ENCODE data around the gene SMAD6. TPM values are rescaled to one million over a fixed set of nuclear protein-coding genes. Genes with fewer than 3 reads are reported as not detected.

Gene SMAD6
- total and polyA plus RNA-seq, 2 experiments from 2014 or later = 1.6 to 15.7 TPM

- TF ChIP-seq ZNF462 (CRISPR knock-in tag; IDR thresholded peaks at IDR 0.05) (no peak), ETS1 (IDR thresholded peaks at IDR 0.05) (no peak), NANOG (IDR thresholded peaks at IDR 0.05; ENCODE audit: borderline replicate concordance) (no peak)
These were observed 33.2 kb downstream of the SMAD6 start (continued) for GRCh38 chr15:66734961-66735908.

GRCh38 chr15:66735909-66736305, 33.9 kb downstream of the SMAD6 start:
- H3K4me1 ChIP-seq (ENCODE audit: insufficient read depth) = peaks cover 8% of the 10 kb centered on the region
- no peak overlapping the region for H3K27ac ChIP-seq (ENCODE audit: low read depth)
- H3K27ac Mint-ChIP-seq = no peak overlapping the region
- no peaks in the 10 kb centered on the region for H3K36me3 Mint-ChIP-seq (ENCODE audit: low read depth)
- no peak overlapping the region for H3K4me2 ChIP-seq
- H3K4me3 ChIP-seq = no peak overlapping the region
- peaks cover 4% of the 10 kb centered on the region; the same call in 1 of the 2 replicates for H4K20me1 ChIP-seq (replicated peaks; ENCODE audit: insufficient read depth)
- no peaks in the 10 kb centered on the region for H3K27me3 ChIP-seq (ENCODE audit: insufficient read depth)
- no peaks in the 10 kb centered on the region for H3K9me3 Mint-ChIP-seq
- no peaks in the 10 kb centered on the region for H3K27me3 Mint-ChIP-seq (ENCODE audit: insufficient read depth, low read depth, poor library complexity)
- H3K36me3 ChIP-seq (ENCODE audit: insufficient read depth) = no peaks in the 10 kb centered on the region
- H2AFZ ChIP-seq = no peak overlapping the region
- no peak overlapping the region for H3K4me3 Mint-ChIP-seq
- DNase-seq (ENCODE audit: low spot score) (no peak), ATAC-seq (no peak)
- H3K9me2 ChIP-seq (ENCODE audit: insufficient read depth) = no peaks in the 10 kb centered on the region
- H3K4me1 Mint-ChIP-seq = peaks cover 13% of the 10 kb centered on the region
- H3F3A ChIP-seq (replicated peaks; ENCODE audit: low read depth) = no peaks in the 10 kb centered on the region
- H3K79me2 ChIP-seq (replicated peaks; ENCODE audit: insufficient read depth) = 0 out of 2 replicates have a peak, but pooled peaks cover 3% of the 10 kb centered on the region
- TF ChIP-seq ETS1 (IDR thresholded peaks at IDR 0.05) (no peak), STAT1 (IDR thresholded peaks at IDR 0.05; ENCODE audit: unreplicated experiment) (no peak), NANOG (IDR thresholded peaks at IDR 0.05; ENCODE audit: borderline replicate concordance) (no peak), ZNF462 (CRISPR knock-in tag; IDR thresholded peaks at IDR 0.05) (no peak)
